ENCODE measurements around the gene LZIC.

Gene LZIC

GRCh38 chr1:9910423-9911178 is 32.6 kb downstream of the LZIC start:
- in situ Hi-C loops (cut with MboI; ENCODE audit: low sequenced_read_pairs), result no loop called here

- in situ Hi-C loops (cut with MboI; ENCODE audit: low sequenced_read_pairs), result no loop called here
Observed at GRCh38 chr1:9910076-9910422, 33.1 kb downstream of the LZIC start, which contains the start of gene CTNNBIP1. Gene CTNNBIP1, minus strand, starts transcription at chr1:9910269. Its CDS starts 38,205 bp downstream, at chr1:9872064.

- in situ Hi-C loops (cut with MboI; ENCODE audit: low sequenced_read_pairs), result no loop called here
Observed at GRCh38 chr1:9909234-9910046, 33.8 kb downstream of the LZIC start.

- in situ Hi-C loops (cut with MboI; ENCODE audit: low sequenced_read_pairs), result no loop called here
Observed at GRCh38 chr1:9908871-9909233, 34.3 kb downstream of the LZIC start.

- in situ Hi-C loops (cut with MboI; ENCODE audit: low sequenced_read_pairs), result no loop called here
Observed at GRCh38 chr1:9907441-9907840, 35.8 kb downstream of the LZIC start.

- in situ Hi-C loops (cut with MboI; ENCODE audit: low sequenced_read_pairs), result no loop called here
Observed at GRCh38 chr1:9906466-9906865, 36.7 kb downstream of the LZIC start.

GRCh38 chr1:9905010-9905409 is 38.2 kb downstream of the LZIC start:
- in situ Hi-C loops (cut with MboI; ENCODE audit: low sequenced_read_pairs), result no loop called here

GRCh38 chr1:9904596-9904995 is 38.6 kb downstream of the LZIC start:
- in situ Hi-C loops (cut with MboI; ENCODE audit: low sequenced_read_pairs), result no loop called here

GRCh38 chr1:9903801-9904527 is 39.2 kb downstream of the LZIC start:
- in situ Hi-C loops (cut with MboI; ENCODE audit: low sequenced_read_pairs), result no loop called here

- in situ Hi-C loops (cut with MboI; ENCODE audit: low sequenced_read_pairs), result no loop called here
Observed at GRCh38 chr1:9902060-9902452, 41.1 kb downstream of the LZIC start.

- in situ Hi-C loops (cut with MboI; ENCODE audit: low sequenced_read_pairs), result no loop called here
Observed at GRCh38 chr1:9901148-9902059, 41.8 kb downstream of the LZIC start.

- in situ Hi-C loops (cut with MboI; ENCODE audit: low sequenced_read_pairs), result no loop called here
Observed at GRCh38 chr1:9900142-9901043, 42.8 kb downstream of the LZIC start.

- in situ Hi-C loops (cut with MboI; ENCODE audit: low sequenced_read_pairs), result no loop called here
Observed at GRCh38 chr1:9894115-9894514, 49.1 kb downstream of the LZIC start.

GRCh38 chr1:9892563-9893528 is 50.3 kb downstream of the LZIC start:
- in situ Hi-C loops (cut with MboI; ENCODE audit: low sequenced_read_pairs), result no loop called here

GRCh38 chr1:9891207-9891606 is 52.0 kb downstream of the LZIC start:
- in situ Hi-C loops (cut with MboI; ENCODE audit: low sequenced_read_pairs), result no loop called here

GRCh38 chr1:9890224-9890731 is 52.9 kb downstream of the LZIC start:
- in situ Hi-C loops (cut with MboI; ENCODE audit: low sequenced_read_pairs), result no loop called here

- in situ Hi-C loops (cut with MboI; ENCODE audit: low sequenced_read_pairs), result no loop called here
Observed at GRCh38 chr1:9889411-9889810, 53.8 kb downstream of the LZIC start.

GRCh38 chr1:9888886-9889285 is 54.3 kb downstream of the LZIC start:
- in situ Hi-C loops (cut with MboI; ENCODE audit: low sequenced_read_pairs), result no loop called here

Measured in HL-60/S4 treated with retinoic acid at 250 ng/mL for 4 days and 3 days (cell line).